HepG2 (cell line): ENCODE results near the gene XRCC5. TPM values are rescaled to one million over a fixed set of nuclear protein-coding genes. Genes with fewer than 3 reads are reported as not detected.

Experiments used
- ATAC-seq: fragments of 200-7000 bp; cut with Tn5 transposase; 3 replicates; pipeline ENCODE4 v1.9.1; 2020; ENCODE audit warnings: mild to moderate bottlenecking, moderate library complexity
- BruUV-seq: library from RNA; stranded (reverse); fragments of 400-500 nt; replicated peaks from 2 replicates; lab custom pipeline; 2021; lab: Mats Ljungman, UMichigan
- CTCF ChIA-PET: fragments of 300-600 bp; formaldehyde crosslinking; extraction: SDS; loops from one replicate; lab custom pipeline; 2021; ENCODE audit warnings: low total read pairs, inconsistent platforms, low intra/inter-chr PET ratio; lab: Yijun Ruan, JAX
- POLR2A ChIA-PET: fragments of 350-600 bp; sonication (Branson Sonifier 250); formaldehyde crosslinking; loops from one replicate; lab custom pipeline; 2020; ENCODE audit warnings: antibody characterized with exemption, inconsistent platforms; lab: Yijun Ruan, JAX
- DNase-seq: peaks from one replicate; pipeline ENCODE4 v3.0.0-alpha.2; 2015; ENCODE audit warnings: low spot score
- FAIRE-seq: peaks from 3 replicates; lab custom pipeline; 2011; peaks lifted over from hg19 to GRCh38; lab: Jason Lieb, UNC
- H2AFZ ChIP-seq: one replicate; pipeline ENCODE4 v1.6.1; 2011; ENCODE audit warnings: low read length, inconsistent platforms
- H3K27ac ChIP-seq: fragments of 300-600 bp; 3 replicates; pipeline ENCODE4 v1.8.0; 2011; ENCODE audit warnings: mixed run types, mild to moderate bottlenecking, mixed read lengths, low read length, inconsistent platforms; ENCODE audit not compliant: insufficient read depth; ENCODE audit errors: extremely low read length
- H3K27me3 ChIP-seq, 2 experiments: fragments of 200-600 bp in 1 of 2; 2 replicates in 1 of 2; 3 replicates in 1 of 2; pipeline versions ENCODE4 v1.6.0 to v1.8.0; 2011; ENCODE audit warnings: low read length in 2 of 2, mild to moderate bottlenecking in 2 of 2, moderate library complexity in 2 of 2, inconsistent platforms in 1 of 2; ENCODE audit not compliant: insufficient read depth in 2 of 2, control insufficient read depth in 1 of 2
- H3K36me3 ChIP-seq, 2 experiments: fragments of 200-600 bp in 1 of 2; replicated peaks in 1 of 2; 2 replicates in 1 of 2; 3 replicates in 1 of 2; pipeline versions ENCODE4 v1.5.1 to v1.8.0; 2011; ENCODE audit warnings: low read length in 2 of 2, inconsistent platforms in 1 of 2; ENCODE audit not compliant: insufficient read depth in 2 of 2, control insufficient read depth in 1 of 2
- H3K4me1 ChIP-seq: 2 replicates; pipeline ENCODE4 v1.5.1; 2012; ENCODE audit warnings: low read length, inconsistent platforms; ENCODE audit not compliant: insufficient read depth
- H3K4me2 ChIP-seq: 2 replicates; pipeline ENCODE4 v1.6.0; 2011; ENCODE audit warnings: low read depth, low read length, inconsistent platforms
- H3K4me3 ChIP-seq, 3 experiments: fragments of 200-600 bp in 1 of 3; sonication (generic), shearing (Covaris generic) in 1 of 3; replicated peaks in 1 of 3; 2 replicates each; pipeline ENCODE4 v1.5.1; 2011 to 2016; ENCODE audit warnings: low read length in 3 of 3, inconsistent platforms in 2 of 3, low read depth in 2 of 3, mild to moderate bottlenecking in 2 of 3, control low read depth in 1 of 3, mixed read lengths in 1 of 3; ENCODE audit not compliant: insufficient read depth in 1 of 3
- H3K79me2 ChIP-seq: one replicate; pipeline ENCODE4 v1.6.1; 2011; ENCODE audit warnings: low read length, inconsistent platforms; ENCODE audit not compliant: insufficient read depth
- H3K9ac ChIP-seq: 2 replicates; pipeline ENCODE4 v1.6.0; 2011; ENCODE audit warnings: mild to moderate bottlenecking, low read depth, low read length, inconsistent platforms; ENCODE audit not compliant: insufficient read depth
- H3K9me3 ChIP-seq: 2 replicates; pipeline ENCODE4 v1.5.1; 2012; ENCODE audit warnings: mild to moderate bottlenecking, low read length
- H4K20me1 ChIP-seq: 2 replicates; pipeline ENCODE4 v1.6.0; 2011; ENCODE audit warnings: inconsistent platforms, mild to moderate bottlenecking, low read length, moderate library complexity; ENCODE audit not compliant: insufficient read depth
- AHR ChIP-seq: IDR thresholded peaks from 2 replicates; pipeline ENCODE4 v1.6.1; 2018; ENCODE audit warnings: missing genetic modification reagents, missing compliant biosample characterization
- MXD4 ChIP-seq: IDR thresholded peaks from 2 replicates; pipeline ENCODE4 v1.6.1; 2016; ENCODE audit warnings: mild to moderate bottlenecking, missing biosample characterization, missing genetic modification reagents
- NCOA5 ChIP-seq: sonication (generic); formaldehyde crosslinking; IDR thresholded peaks from 2 replicates; pipeline ENCODE4 v1.4.0; 2020; ENCODE audit warnings: missing genetic modification reagents
- TGIF2 ChIP-seq: IDR thresholded peaks from 2 replicates; pipeline ENCODE4 v1.6.1; 2016; ENCODE audit warnings: control low read depth, missing compliant biosample characterization
- ZC3H4 ChIP-seq: sonication (generic); formaldehyde crosslinking; IDR thresholded peaks from 2 replicates; pipeline ENCODE4 v1.4.0; 2020; ENCODE audit warnings: missing genetic modification reagents, borderline replicate concordance
- ZNF124 ChIP-seq: sonication (generic); formaldehyde crosslinking; IDR thresholded peaks from 2 replicates; pipeline ENCODE4 v1.4.0; 2020; ENCODE audit warnings: missing genetic modification reagents
- ZNF292 ChIP-seq: sonication (generic); formaldehyde crosslinking; IDR thresholded peaks from 2 replicates; pipeline ENCODE4 v1.8.1; 2022; ENCODE audit warnings: mild to moderate bottlenecking, low read depth, missing genetic modification reagents, borderline replicate concordance
- ZNF350 ChIP-seq: sonication (generic); formaldehyde crosslinking; IDR thresholded peaks from 2 replicates; pipeline ENCODE4 v1.4.0; 2020; ENCODE audit warnings: mild to moderate bottlenecking, low read depth, missing genetic modification reagents, borderline replicate concordance
- ZNF839 ChIP-seq: sonication (generic); formaldehyde crosslinking; IDR thresholded peaks from 2 replicates; pipeline ENCODE4 v1.4.0; 2020; ENCODE audit warnings: missing genetic modification reagents, mild to moderate bottlenecking, borderline replicate concordance
- WGBS: methylation state at CpG from one replicate; pipeline ENCODE4 v1.1.6; 2017; ENCODE audit warnings: low lambda C conversion rate; 5-methylcytosine and 5-hydroxymethylcytosine counted together
- in situ Hi-C: cut with HindIII; loops from 2 replicates; pipeline ENCODE4 v1.10.0; 2017; ENCODE audit warnings: low pct_unique_long_range_greater_than_20kb; ENCODE audit not compliant: extremely low pct_ligation_motif_present
- intact Hi-C: fragments of 100-400 bp; cut with micrococcal nuclease; formaldehyde crosslinking; loops from one replicate; pipeline ENCODE4 v1.10.0; 2022; ENCODE audit not compliant: unreplicated experiment
- polyA plus RNA-seq, 8 experiments: library from polyadenylated mRNA; depleted of rRNA in 3 of 8; stranded (reverse) in 7 of 8; unstranded in 1 of 8; fragments of >200 nt; fragmentation: Illumina TruSeq in 4 of 8; extraction: Trizol in 4 of 8; gene quantifications; 2 replicates each; pipeline versions ENCODE4 v1.2.1 to v1.2.3, GENCODE V29; 2011 to 2016; ENCODE audit warnings: low read depth in 4 of 8, missing spikeins in 1 of 8, mixed read lengths in 1 of 8; ENCODE audit not compliant: insufficient read depth in 1 of 8
- total RNA-seq, 5 experiments: library from RNA; depleted of rRNA; stranded (reverse); fragments of >200 nt; fragmentation: Illumina TruSeq; extraction: Trizol; gene quantifications; 2 replicates each; pipeline ENCODE4 v1.2.3, GENCODE V29; 2016; ENCODE audit warnings: low read depth in 1 of 5
- TF ChIP-seq, protein P1 (sequence below): sonication (generic); formaldehyde crosslinking; IDR thresholded peaks from 2 replicates; pipeline ENCODE4 v1.4.0; 2020; ENCODE audit warnings: mild to moderate bottlenecking, low read depth, missing genetic modification reagents
- TF ChIP-seq, protein P2 (sequence below): sonication (generic); formaldehyde crosslinking; IDR thresholded peaks from 2 replicates; pipeline ENCODE4 v1.5.1; 2020; ENCODE audit warnings: mild to moderate bottlenecking, missing genetic modification reagents, moderate library complexity
- TF ChIP-seq, protein P3 (sequence below): sonication (generic); formaldehyde crosslinking; IDR thresholded peaks from 2 replicates; pipeline ENCODE4 v1.4.0; 2020; ENCODE audit warnings: low read depth, mild to moderate bottlenecking, missing genetic modification reagents
- TF ChIP-seq, protein P4 (sequence below): sonication (generic); formaldehyde crosslinking; IDR thresholded peaks from 2 replicates; pipeline ENCODE4 v1.4.0; 2020; ENCODE audit warnings: mild to moderate bottlenecking, missing genetic modification reagents
- TF ChIP-seq, protein P5 (sequence below): sonication (generic); formaldehyde crosslinking; IDR thresholded peaks from 2 replicates; pipeline ENCODE4 v1.4.0; 2020; ENCODE audit warnings: missing genetic modification reagents

XRCC5 gene
- total and polyA plus RNA-seq, 2 of the 13 experiments (the other 11 are each of a cell fraction or from before 2014, with no cell fraction given), result 264 to 454 TPM

DNA sequence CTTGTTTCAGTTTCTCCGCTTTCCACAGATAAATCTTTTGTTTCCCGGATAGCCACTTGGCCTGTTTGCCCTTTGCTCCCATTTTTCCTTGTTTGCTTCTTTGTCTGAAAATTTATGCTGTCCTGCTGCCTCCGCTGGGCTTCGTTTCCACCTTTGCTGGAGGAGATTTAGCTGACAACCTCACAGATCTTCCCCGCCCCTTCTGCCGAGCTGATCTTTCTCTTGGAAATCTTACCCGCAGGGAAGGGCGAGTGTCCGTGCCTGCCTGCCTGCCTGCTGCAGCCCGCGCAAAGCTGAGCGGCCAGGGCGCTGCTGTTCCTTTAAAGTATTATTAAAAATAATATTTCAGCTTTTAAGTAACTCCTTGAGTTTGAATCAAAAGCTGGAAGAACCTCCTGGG, 1.4 kb upstream of the XRCC5 start:
- Histone ChIP-seq H3K4me2 (peak overlapping the region; percentile 93), H3K79me2 (peaks cover 35% of the 10 kb centered on the region), H2AFZ (peak overlapping the region; percentile 99), H3K27me3 (no peaks in the 10 kb centered on the region; a peak in 1 of 5 replicates), H4K20me1 (no peaks in the 10 kb centered on the region), H3K9ac (peak overlapping the region; percentile 93), H3K36me3 (peaks cover 0 to 19% of the 10 kb centered on the region in 2 experiments; a peak in 4 of 5 replicates), H3K27ac (peak overlapping the region; percentile 69), H3K9me3 (no peaks in the 10 kb centered on the region), H3K4me1 (peaks cover 56% of the 10 kb centered on the region), H3K4me3 (peak overlapping the region; percentile 37 to 98 (median 66))
- WGBS, result 29% methylated on average over 13 of the region's 13 CpGs
- no TSS peak for BruUV-seq
- ChIA-PET POLR2A (interaction anchor here (0.8 to 6.9 kb wide), 9 partner anchors 15 to 92 kb away, joined by 3 to 131 read pairs (median 7); partner anchors contain the start of genes PECR and TMEM169), CTCF (no interaction called here)
- peak; percentile 60 for ATAC-seq
- in situ Hi-C loops, result no loop called here
- intact Hi-C loops, result no loop called here
- FAIRE-seq, result no peak
- DNase-seq, result peak; percentile 39
- TF ChIP-seq, protein P1, sequence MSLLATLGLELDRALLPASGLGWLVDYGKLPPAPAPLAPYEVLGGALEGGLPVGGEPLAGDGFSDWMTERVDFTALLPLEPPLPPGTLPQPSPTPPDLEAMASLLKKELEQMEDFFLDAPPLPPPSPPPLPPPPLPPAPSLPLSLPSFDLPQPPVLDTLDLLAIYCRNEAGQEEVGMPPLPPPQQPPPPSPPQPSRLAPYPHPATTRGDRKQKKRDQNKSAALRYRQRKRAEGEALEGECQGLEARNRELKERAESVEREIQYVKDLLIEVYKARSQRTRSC (CRISPR knock-in tag), result 0 out of 2 replicates have a peak, but pooled peaks have one; percentile 5
- TF ChIP-seq, protein P2, sequence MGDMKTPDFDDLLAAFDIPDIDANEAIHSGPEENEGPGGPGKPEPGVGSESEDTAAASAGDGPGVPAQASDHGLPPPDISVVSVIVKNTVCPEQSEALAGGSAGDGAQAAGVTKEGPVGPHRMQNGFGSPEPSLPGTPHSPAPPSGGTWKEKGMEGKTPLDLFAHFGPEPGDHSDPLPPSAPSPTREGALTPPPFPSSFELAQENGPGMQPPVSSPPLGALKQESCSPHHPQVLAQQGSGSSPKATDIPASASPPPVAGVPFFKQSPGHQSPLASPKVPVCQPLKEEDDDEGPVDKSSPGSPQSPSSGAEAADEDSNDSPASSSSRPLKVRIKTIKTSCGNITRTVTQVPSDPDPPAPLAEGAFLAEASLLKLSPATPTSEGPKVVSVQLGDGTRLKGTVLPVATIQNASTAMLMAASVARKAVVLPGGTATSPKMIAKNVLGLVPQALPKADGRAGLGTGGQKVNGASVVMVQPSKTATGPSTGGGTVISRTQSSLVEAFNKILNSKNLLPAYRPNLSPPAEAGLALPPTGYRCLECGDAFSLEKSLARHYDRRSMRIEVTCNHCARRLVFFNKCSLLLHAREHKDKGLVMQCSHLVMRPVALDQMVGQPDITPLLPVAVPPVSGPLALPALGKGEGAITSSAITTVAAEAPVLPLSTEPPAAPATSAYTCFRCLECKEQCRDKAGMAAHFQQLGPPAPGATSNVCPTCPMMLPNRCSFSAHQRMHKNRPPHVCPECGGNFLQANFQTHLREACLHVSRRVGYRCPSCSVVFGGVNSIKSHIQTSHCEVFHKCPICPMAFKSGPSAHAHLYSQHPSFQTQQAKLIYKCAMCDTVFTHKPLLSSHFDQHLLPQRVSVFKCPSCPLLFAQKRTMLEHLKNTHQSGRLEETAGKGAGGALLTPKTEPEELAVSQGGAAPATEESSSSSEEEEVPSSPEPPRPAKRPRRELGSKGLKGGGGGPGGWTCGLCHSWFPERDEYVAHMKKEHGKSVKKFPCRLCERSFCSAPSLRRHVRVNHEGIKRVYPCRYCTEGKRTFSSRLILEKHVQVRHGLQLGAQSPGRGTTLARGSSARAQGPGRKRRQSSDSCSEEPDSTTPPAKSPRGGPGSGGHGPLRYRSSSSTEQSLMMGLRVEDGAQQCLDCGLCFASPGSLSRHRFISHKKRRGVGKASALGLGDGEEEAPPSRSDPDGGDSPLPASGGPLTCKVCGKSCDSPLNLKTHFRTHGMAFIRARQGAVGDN (CRISPR knock-in tag), result peak; percentile 57
- TF ChIP-seq NCOA5 (CRISPR knock-in tag) (no peak), MXD4 (CRISPR knock-in tag) (0 out of 2 replicates have a peak, but pooled peaks have one; percentile 5), ZNF350 (CRISPR knock-in tag) (0 out of 2 replicates have a peak, but pooled peaks have one; percentile 52), ZNF292 (CRISPR knock-in tag) (peak; percentile 81; the same call in 1 of the 2 replicates), ZC3H4 (no peak), ZNF124 (CRISPR knock-in tag) (0 out of 2 replicates have a peak, but pooled peaks have one; percentile 30), AHR (CRISPR knock-in tag) (no peak), TGIF2 (CRISPR knock-in tag) (no peak), ZNF839 (CRISPR knock-in tag) (0 out of 2 replicates have a peak, but pooled peaks have one; percentile 55)
- TF ChIP-seq, protein P3, sequence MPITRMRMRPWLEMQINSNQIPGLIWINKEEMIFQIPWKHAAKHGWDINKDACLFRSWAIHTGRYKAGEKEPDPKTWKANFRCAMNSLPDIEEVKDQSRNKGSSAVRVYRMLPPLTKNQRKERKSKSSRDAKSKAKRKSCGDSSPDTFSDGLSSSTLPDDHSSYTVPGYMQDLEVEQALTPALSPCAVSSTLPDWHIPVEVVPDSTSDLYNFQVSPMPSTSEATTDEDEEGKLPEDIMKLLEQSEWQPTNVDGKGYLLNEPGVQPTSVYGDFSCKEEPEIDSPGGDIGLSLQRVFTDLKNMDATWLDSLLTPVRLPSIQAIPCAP (CRISPR knock-in tag), result no peak
- TF ChIP-seq, protein P4, sequence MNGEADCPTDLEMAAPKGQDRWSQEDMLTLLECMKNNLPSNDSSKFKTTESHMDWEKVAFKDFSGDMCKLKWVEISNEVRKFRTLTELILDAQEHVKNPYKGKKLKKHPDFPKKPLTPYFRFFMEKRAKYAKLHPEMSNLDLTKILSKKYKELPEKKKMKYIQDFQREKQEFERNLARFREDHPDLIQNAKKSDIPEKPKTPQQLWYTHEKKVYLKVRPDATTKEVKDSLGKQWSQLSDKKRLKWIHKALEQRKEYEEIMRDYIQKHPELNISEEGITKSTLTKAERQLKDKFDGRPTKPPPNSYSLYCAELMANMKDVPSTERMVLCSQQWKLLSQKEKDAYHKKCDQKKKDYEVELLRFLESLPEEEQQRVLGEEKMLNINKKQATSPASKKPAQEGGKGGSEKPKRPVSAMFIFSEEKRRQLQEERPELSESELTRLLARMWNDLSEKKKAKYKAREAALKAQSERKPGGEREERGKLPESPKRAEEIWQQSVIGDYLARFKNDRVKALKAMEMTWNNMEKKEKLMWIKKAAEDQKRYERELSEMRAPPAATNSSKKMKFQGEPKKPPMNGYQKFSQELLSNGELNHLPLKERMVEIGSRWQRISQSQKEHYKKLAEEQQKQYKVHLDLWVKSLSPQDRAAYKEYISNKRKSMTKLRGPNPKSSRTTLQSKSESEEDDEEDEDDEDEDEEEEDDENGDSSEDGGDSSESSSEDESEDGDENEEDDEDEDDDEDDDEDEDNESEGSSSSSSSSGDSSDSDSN (CRISPR knock-in tag), result peak; percentile 37; the same call in 1 of the 2 replicates
- TF ChIP-seq, protein P5, sequence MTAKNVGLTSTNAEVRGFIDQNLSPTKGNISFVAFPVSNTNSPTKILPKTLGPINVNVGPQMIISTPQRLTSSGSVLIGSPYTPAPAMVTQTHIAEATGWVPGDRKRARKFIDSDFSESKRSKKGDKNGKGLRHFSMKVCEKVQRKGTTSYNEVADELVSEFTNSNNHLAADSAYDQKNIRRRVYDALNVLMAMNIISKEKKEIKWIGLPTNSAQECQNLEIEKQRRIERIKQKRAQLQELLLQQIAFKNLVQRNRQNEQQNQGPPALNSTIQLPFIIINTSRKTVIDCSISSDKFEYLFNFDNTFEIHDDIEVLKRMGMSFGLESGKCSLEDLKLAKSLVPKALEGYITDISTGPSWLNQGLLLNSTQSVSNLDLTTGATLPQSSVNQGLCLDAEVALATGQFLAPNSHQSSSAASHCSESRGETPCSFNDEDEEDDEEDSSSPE (CRISPR knock-in tag), result 0 out of 2 replicates have a peak, but pooled peaks have one; percentile 21
